ENCODE results near the gene PPP2R5D. TPM values are rescaled to one million over a fixed set of nuclear protein-coding genes. Genes with fewer than 3 reads are reported as not detected.

Gene PPP2R5D
- total RNA-seq, 2 experiments from 2014 or later: 56.8 to 59.3 TPM

GRCh38 chr6:43021270-43022047 lies 37.1 kb downstream of the PPP2R5D start, which contains the start of gene RRP36:
TSS of gene RRP36 (plus strand) at chr6:43021623. CDS start at chr6:43021655, 32 bp downstream.
- Mint-ChIP-seq H3K36me3 (ENCODE audit: low read depth) (peaks cover 62% of the 10 kb centered on the region), H3K27ac (peak within 1 kb of the TSS; percentile 79), H3K4me3 (peak within 1 kb of the TSS; percentile 85), H3K27me3 (no peaks in the 10 kb centered on the region), H3K4me1 (peaks cover 46% of the 10 kb centered on the region), H3K9me3 (no peaks in the 10 kb centered on the region)
- ChIA-PET CTCF (interaction anchor here (0.8 to 2.3 kb wide), 9 partner anchors 8 to 122 kb away, joined by 3 to 13 read pairs (median 3); partner anchors contain the start of genes CNPY3, KLC4, KLHDC3 and MEA1), POLR2A (interaction anchor here (0.7 to 3.8 kb wide), 14 partner anchors 7 to 1163 kb away, joined by 3 to 27 read pairs (median 4); partner anchors contain the start of genes CNPY3, CUL7, KLHDC3 and PEX6)
- DNase-seq: peak; percentile 63

GRCh38 chr6:43024436-43024835 lies 40.1 kb downstream of the PPP2R5D start:
- H3K36me3 Mint-ChIP-seq (ENCODE audit: low read depth): peaks cover 59% of the 10 kb centered on the region
- ChIA-PET CTCF (interaction anchor here (0.6 kb wide), 1 partner anchor 395 kb away, joined by 3 read pairs; no protein-coding TSS in a partner anchor), POLR2A (interaction anchor here (0.6 to 1.3 kb wide), 4 partner anchors 10 to 145 kb away, joined by 3 to 5 read pairs (median 4); partner anchors contain the start of genes KLHDC3, MEA1 and PPP2R5D)
- peak overlapping the region; percentile 37 for H3K27ac Mint-ChIP-seq
- peak overlapping the region; percentile 7 for H3K4me3 Mint-ChIP-seq
- no peak for DNase-seq
- H3K27me3 Mint-ChIP-seq: no peaks in the 10 kb centered on the region
- peaks cover 31% of the 10 kb centered on the region for H3K4me1 Mint-ChIP-seq
- H3K9me3 Mint-ChIP-seq: no peaks in the 10 kb centered on the region

- DNase-seq: no peak
- CTCF ChIA-PET: interaction anchor here (1.3 kb wide), 1 partner anchor 118 kb away, joined by 3 read pairs; no protein-coding TSS in a partner anchor
- H3K4me3 Mint-ChIP-seq: no peak overlapping the region
- no peaks in the 10 kb centered on the region for H3K9me3 Mint-ChIP-seq
- H3K36me3 Mint-ChIP-seq (ENCODE audit: low read depth): peaks cover 56% of the 10 kb centered on the region
- no peak overlapping the region for H3K27ac Mint-ChIP-seq
- H3K27me3 Mint-ChIP-seq: no peaks in the 10 kb centered on the region
- POLR2A ChIA-PET: interaction anchor here (0.6 kb wide), 1 partner anchor 9 kb away, joined by 4 read pairs; no protein-coding TSS in a partner anchor
- H3K4me1 Mint-ChIP-seq: peaks cover 24% of the 10 kb centered on the region
These were observed 42.0 kb downstream of the PPP2R5D start for GRCh38 chr6:43026365-43026764.

- H3K4me3 Mint-ChIP-seq: no peak overlapping the region
- H3K27ac Mint-ChIP-seq: no peak overlapping the region
- H3K9me3 Mint-ChIP-seq: no peaks in the 10 kb centered on the region
- H3K36me3 Mint-ChIP-seq (ENCODE audit: low read depth): peaks cover 67% of the 10 kb centered on the region
- no peaks in the 10 kb centered on the region for H3K27me3 Mint-ChIP-seq
- DNase-seq: no peak
- ChIA-PET POLR2A (no interaction called here), CTCF (interaction anchor here (1.3 kb wide), 1 partner anchor 115 kb away, joined by 3 read pairs; no protein-coding TSS in a partner anchor)
- peaks cover 15% of the 10 kb centered on the region for H3K4me1 Mint-ChIP-seq
These were observed 44.8 kb downstream of the PPP2R5D start for GRCh38 chr6:43029120-43029519.

GRCh38 chr6:43032326-43032725 lies 48.0 kb downstream of the PPP2R5D start:
- CTCF ChIA-PET: interaction anchor here (0.5 to 1.7 kb wide), 2 partner anchors 111 to 432 kb away, joined by 3 to 5 read pairs; no protein-coding TSS in a partner anchor
- Mint-ChIP-seq H3K9me3 (no peaks in the 10 kb centered on the region), H3K27ac (no peak overlapping the region), H3K4me3 (no peak overlapping the region), H3K27me3 (no peaks in the 10 kb centered on the region), H3K36me3 (ENCODE audit: low read depth) (peaks cover 49% of the 10 kb centered on the region), H3K4me1 (peaks cover 5% of the 10 kb centered on the region)
- no peak for DNase-seq
- POLR2A ChIA-PET: interaction anchor here (1.6 kb wide), 1 partner anchor 18 kb away, joined by 3 read pairs; no protein-coding TSS in a partner anchor

- ChIA-PET POLR2A (interaction anchor here (1.7 kb wide), 1 partner anchor 13 kb away, joined by 5 read pairs; the partner anchor contains the start of gene RRP36), CTCF (interaction anchor here (1.7 kb wide), 1 partner anchor 110 kb away, joined by 5 read pairs; no protein-coding TSS in a partner anchor)
- Mint-ChIP-seq H3K4me3 (no peak overlapping the region), H3K4me1 (peaks cover 5% of the 10 kb centered on the region), H3K9me3 (no peaks in the 10 kb centered on the region), H3K36me3 (ENCODE audit: low read depth) (peaks cover 52% of the 10 kb centered on the region), H3K27me3 (no peaks in the 10 kb centered on the region), H3K27ac (peak overlapping the region; percentile 12)
- DNase-seq: no peak
These were observed 49.3 kb downstream of the PPP2R5D start for GRCh38 chr6:43033496-43034189.

- ChIA-PET POLR2A (interaction anchor here (1.7 kb wide), 1 partner anchor 13 kb away, joined by 5 read pairs; the partner anchor contains the start of gene RRP36), CTCF (interaction anchor here (0.8 kb wide), 1 partner anchor 18 kb away, joined by 4 read pairs; no protein-coding TSS in a partner anchor)
- H3K4me1 Mint-ChIP-seq: peaks cover 5% of the 10 kb centered on the region
- no peak overlapping the region for H3K4me3 Mint-ChIP-seq
- H3K9me3 Mint-ChIP-seq: no peaks in the 10 kb centered on the region
- H3K36me3 Mint-ChIP-seq (ENCODE audit: low read depth): peaks cover 50% of the 10 kb centered on the region
- H3K27me3 Mint-ChIP-seq: no peaks in the 10 kb centered on the region
- no peak for DNase-seq
- H3K27ac Mint-ChIP-seq: no peak overlapping the region
These were observed 49.8 kb downstream of the PPP2R5D start for GRCh38 chr6:43034190-43034525.

- Mint-ChIP-seq H3K9me3 (no peaks in the 10 kb centered on the region), H3K4me3 (no peak overlapping the region), H3K27ac (no peak overlapping the region), H3K27me3 (no peaks in the 10 kb centered on the region), H3K36me3 (ENCODE audit: low read depth) (peaks cover 47% of the 10 kb centered on the region), H3K4me1 (peaks cover 5% of the 10 kb centered on the region)
- ChIA-PET CTCF (no interaction called here), POLR2A (interaction anchor here (0.8 to 1.2 kb wide), 3 partner anchors 10 to 392 kb away, joined by 3 to 4 read pairs (median 3); partner anchors contain the start of gene ABCC10)
- no peak for DNase-seq
These were observed 51.3 kb downstream of the PPP2R5D start for GRCh38 chr6:43035495-43036194.

- CTCF ChIA-PET: no interaction called here
- H3K27me3 Mint-ChIP-seq: no peaks in the 10 kb centered on the region
- POLR2A ChIA-PET: no interaction called here
- H3K9me3 Mint-ChIP-seq: no peaks in the 10 kb centered on the region
- no peak overlapping the region for H3K27ac Mint-ChIP-seq
- no peak for DNase-seq
- H3K4me1 Mint-ChIP-seq: peaks cover 5% of the 10 kb centered on the region
- no peak overlapping the region for H3K4me3 Mint-ChIP-seq
- peaks cover 42% of the 10 kb centered on the region for H3K36me3 Mint-ChIP-seq (ENCODE audit: low read depth)
These were observed 52.3 kb downstream of the PPP2R5D start for GRCh38 chr6:43036712-43037111.

- H3K27me3 Mint-ChIP-seq: no peaks in the 10 kb centered on the region
- POLR2A ChIA-PET: no interaction called here
- H3K9me3 Mint-ChIP-seq: no peaks in the 10 kb centered on the region
- CTCF ChIA-PET: no interaction called here
- H3K4me3 Mint-ChIP-seq: no peak overlapping the region
- H3K36me3 Mint-ChIP-seq (ENCODE audit: low read depth): peaks cover 41% of the 10 kb centered on the region
- peaks cover 3% of the 10 kb centered on the region for H3K4me1 Mint-ChIP-seq
- DNase-seq: no peak
- H3K27ac Mint-ChIP-seq: no peak overlapping the region
These were observed 52.8 kb downstream of the PPP2R5D start for GRCh38 chr6:43037197-43037596.

- DNase-seq: no peak
- H3K4me3 Mint-ChIP-seq: no peak overlapping the region
- no peaks in the 10 kb centered on the region for H3K27me3 Mint-ChIP-seq
- no peaks in the 10 kb centered on the region for H3K9me3 Mint-ChIP-seq
- ChIA-PET CTCF (no interaction called here), POLR2A (no interaction called here)
- H3K36me3 Mint-ChIP-seq (ENCODE audit: low read depth): peaks cover 44% of the 10 kb centered on the region
- H3K27ac Mint-ChIP-seq: no peak overlapping the region
- peaks cover 3% of the 10 kb centered on the region for H3K4me1 Mint-ChIP-seq
These were observed 53.3 kb downstream of the PPP2R5D start for GRCh38 chr6:43037706-43038105.

GRCh38 chr6:43038727-43039126 lies 54.4 kb downstream of the PPP2R5D start:
- CTCF ChIA-PET: interaction anchor here (0.6 kb wide), 1 partner anchor 23 kb away, joined by 5 read pairs; no protein-coding TSS in a partner anchor
- H3K9me3 Mint-ChIP-seq: no peaks in the 10 kb centered on the region
- no peaks in the 10 kb centered on the region for H3K4me1 Mint-ChIP-seq
- POLR2A ChIA-PET: no interaction called here
- peaks cover 40% of the 10 kb centered on the region for H3K36me3 Mint-ChIP-seq (ENCODE audit: low read depth)
- no peak for DNase-seq
- no peaks in the 10 kb centered on the region for H3K27me3 Mint-ChIP-seq
- peak overlapping the region; percentile 35 for H3K27ac Mint-ChIP-seq
- no peak overlapping the region for H3K4me3 Mint-ChIP-seq
